Mammary epithelial cell (primary cell): ENCODE results near the gene MOB2.

Source experiments
- EZH2 ChIP-seq: IDR thresholded peaks from 2 replicates; pipeline ENCODE4 v1.6.1; 2012; ENCODE audit warnings: low read length, inconsistent platforms, borderline replicate concordance
- TF ChIP-seq, protein P1 (sequence below), 2 donors: IDR thresholded peaks in 1 of 2; conservative IDR thresholded peaks in 1 of 2; 2 replicates each; pipeline ENCODE4 v1.5.1; 2011 to 2012; ENCODE audit warnings: inconsistent platforms in 2 of 2, low read length in 2 of 2, mild to moderate bottlenecking in 2 of 2, control low read depth in 1 of 2, low read depth in 1 of 2; ENCODE audit not compliant: insufficient read depth in 1 of 2; ENCODE audit errors: extremely low read depth in 1 of 2

DNA sequence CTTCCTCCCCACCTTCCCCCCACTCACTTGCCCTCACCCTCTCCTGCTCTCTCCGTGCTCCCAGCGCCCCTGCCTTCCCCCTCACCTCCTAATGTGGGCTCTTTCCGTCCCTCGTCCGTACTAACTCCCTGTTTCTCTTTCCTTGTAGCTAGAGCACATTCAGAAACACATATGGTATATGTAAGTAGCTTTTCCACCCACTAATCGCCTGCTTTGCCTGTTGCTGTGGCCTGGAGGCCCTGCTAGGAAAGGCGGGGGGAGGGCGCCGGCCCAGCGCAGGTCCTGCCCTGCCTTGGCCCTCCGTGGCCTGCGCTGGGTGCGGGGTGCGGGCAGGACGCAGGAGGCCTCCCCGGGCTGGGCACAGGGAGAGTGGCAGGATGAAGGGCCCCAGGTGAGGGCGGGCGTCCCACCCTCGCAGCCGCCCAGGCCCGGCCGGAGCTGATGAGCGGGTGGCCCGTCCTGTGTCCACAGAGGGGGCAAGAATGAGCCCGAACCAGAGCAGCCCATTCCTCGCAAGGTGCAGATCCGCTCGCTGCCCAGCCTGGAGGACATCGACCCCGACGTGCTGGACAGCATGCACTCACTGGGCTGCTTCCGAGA is 41.7 kb downstream of the MOB2 start:
- TF ChIP-seq, protein P1, sequence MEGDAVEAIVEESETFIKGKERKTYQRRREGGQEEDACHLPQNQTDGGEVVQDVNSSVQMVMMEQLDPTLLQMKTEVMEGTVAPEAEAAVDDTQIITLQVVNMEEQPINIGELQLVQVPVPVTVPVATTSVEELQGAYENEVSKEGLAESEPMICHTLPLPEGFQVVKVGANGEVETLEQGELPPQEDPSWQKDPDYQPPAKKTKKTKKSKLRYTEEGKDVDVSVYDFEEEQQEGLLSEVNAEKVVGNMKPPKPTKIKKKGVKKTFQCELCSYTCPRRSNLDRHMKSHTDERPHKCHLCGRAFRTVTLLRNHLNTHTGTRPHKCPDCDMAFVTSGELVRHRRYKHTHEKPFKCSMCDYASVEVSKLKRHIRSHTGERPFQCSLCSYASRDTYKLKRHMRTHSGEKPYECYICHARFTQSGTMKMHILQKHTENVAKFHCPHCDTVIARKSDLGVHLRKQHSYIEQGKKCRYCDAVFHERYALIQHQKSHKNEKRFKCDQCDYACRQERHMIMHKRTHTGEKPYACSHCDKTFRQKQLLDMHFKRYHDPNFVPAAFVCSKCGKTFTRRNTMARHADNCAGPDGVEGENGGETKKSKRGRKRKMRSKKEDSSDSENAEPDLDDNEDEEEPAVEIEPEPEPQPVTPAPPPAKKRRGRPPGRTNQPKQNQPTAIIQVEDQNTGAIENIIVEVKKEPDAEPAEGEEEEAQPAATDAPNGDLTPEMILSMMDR (conservative IDR thresholded peaks at IDR 0.05 in 1 of 2, IDR thresholded peaks at IDR 0.05 in 1 of 2; ENCODE audit: extremely low read depth in 1 of 2, insufficient read depth in 1 of 2, low read depth in 1 of 2, low read length in 2 of 2), result no peak
- TF ChIP-seq EZH2, result no peak
